WTC11 (cell line): ENCODE data around the gene C9orf40. TPM values are rescaled to one million over a fixed set of nuclear protein-coding genes. Genes with fewer than 3 reads are reported as not detected.

Experiments used
- ATAC-seq: fragments of 200-7000 bp; cut with Tn5 transposase; 2 replicates; pipeline ENCODE4 v1.10.0; 2021; ENCODE audit warnings: mild to moderate bottlenecking, moderate library complexity
- CTCF ChIA-PET: fragments of 300-600 bp; sonication (Branson Sonifier 250); formaldehyde crosslinking; loops from one replicate; lab custom pipeline; 2021; ENCODE audit warnings: antibody characterized with exemption; lab: Charles Lee
- POLR2A ChIA-PET: fragments of 350-600 bp; sonication (Branson Sonifier 250); formaldehyde crosslinking; loops from one replicate; lab custom pipeline; 2021; ENCODE audit warnings: antibody characterized with exemption; lab: Charles Lee
- DNase-seq: peaks from one replicate; pipeline ENCODE4 v3.0.0; 2021; ENCODE audit warnings: low spot score
- H3K27ac Mint-ChIP-seq: 2 replicates; pipeline ENCODE4 v1.8.0; 2021; ENCODE audit warnings: mixed read lengths
- H3K27me3 Mint-ChIP-seq: 2 replicates; pipeline ENCODE4 v1.8.0; 2021; ENCODE audit warnings: low read depth, mild to moderate bottlenecking, moderate library complexity, mixed read lengths
- H3K36me3 Mint-ChIP-seq: 2 replicates; pipeline ENCODE4 v1.8.0; 2021; ENCODE audit warnings: mixed read lengths
- H3K4me1 Mint-ChIP-seq: 2 replicates; pipeline ENCODE4 v1.8.0; 2022; ENCODE audit warnings: mixed read lengths
- H3K4me3 Mint-ChIP-seq: 2 replicates; pipeline ENCODE4 v1.8.0; 2021; ENCODE audit warnings: mild to moderate bottlenecking, moderate library complexity, mixed read lengths
- H3K9me3 Mint-ChIP-seq: 2 replicates; pipeline ENCODE4 v1.8.0; 2021; ENCODE audit warnings: mixed read lengths
- CTCF ChIP-seq: fragments of 200-600 bp; IDR thresholded peaks from 2 replicates; pipeline ENCODE4 v1.8.0; 2022; ENCODE audit warnings: antibody characterized with exemption
- ESRRA ChIP-seq: sonication (generic); formaldehyde crosslinking; IDR thresholded peaks from 2 replicates; pipeline ENCODE4 v1.8.1; 2022; ENCODE audit warnings: mild to moderate bottlenecking, missing genetic modification reagents, borderline replicate concordance
- FOXJ3 ChIP-seq: sonication (generic); formaldehyde crosslinking; IDR thresholded peaks from 2 replicates; pipeline ENCODE4 v1.9.0; 2021; ENCODE audit warnings: missing genetic modification reagents, mild to moderate bottlenecking, borderline replicate concordance
- JUN ChIP-seq: sonication (generic); formaldehyde crosslinking; IDR thresholded peaks from 2 replicates; pipeline ENCODE4 v1.8.0; 2023; ENCODE audit warnings: mild to moderate bottlenecking, missing genetic modification reagents
- MXD4 ChIP-seq: fragments of 250-450 bp; sonication (Bioruptor Pico); IDR thresholded peaks from 2 replicates; pipeline ENCODE4 v1.8.0; 2021; ENCODE audit warnings: mild to moderate bottlenecking, moderate library complexity, borderline replicate concordance
- NFATC4 ChIP-seq: fragments of 250-450 bp; sonication (Bioruptor Pico); IDR thresholded peaks from 2 replicates; pipeline ENCODE4 v1.9.0; 2021; ENCODE audit warnings: mild to moderate bottlenecking
- NR3C1 ChIP-seq: sonication (generic); formaldehyde crosslinking; conservative IDR thresholded peaks from 2 replicates; pipeline ENCODE4 v1.8.1; 2023; ENCODE audit warnings: low read depth, mild to moderate bottlenecking, missing genetic modification reagents
- OVOL2 ChIP-seq: fragments of 250-450 bp; sonication (Bioruptor Pico); IDR thresholded peaks from 2 replicates; pipeline ENCODE4 v1.9.0; 2021; ENCODE audit warnings: mild to moderate bottlenecking, borderline replicate concordance
- PRRX2 ChIP-seq: fragments of 250-450 bp; sonication (Bioruptor Pico); IDR thresholded peaks from 2 replicates; pipeline ENCODE4 v1.8.0; 2021; ENCODE audit warnings: mild to moderate bottlenecking
- RELA ChIP-seq: sonication (generic); formaldehyde crosslinking; IDR thresholded peaks from 2 replicates; pipeline ENCODE4 v1.8.1; 2022; ENCODE audit warnings: missing genetic modification reagents, mild to moderate bottlenecking, borderline replicate concordance
- ZNF281 ChIP-seq: sonication (generic); formaldehyde crosslinking; IDR thresholded peaks from 2 replicates; pipeline ENCODE4 v1.8.0; 2023; ENCODE audit warnings: mild to moderate bottlenecking, missing genetic modification reagents
- total RNA-seq: library from RNA; stranded (reverse); gene quantifications from 3 replicates; pipeline ENCODE4 v1.2.3, GENCODE V29; 2021
- TF ChIP-seq, protein P1 (sequence below): fragments of 250-450 bp; sonication (Bioruptor Pico); IDR thresholded peaks from 2 replicates; pipeline ENCODE4 v1.9.0; 2021; ENCODE audit warnings: mild to moderate bottlenecking
- TF ChIP-seq, protein P2 (sequence below): fragments of 250-450 bp; sonication (Bioruptor Pico); IDR thresholded peaks from 2 replicates; pipeline ENCODE4 v1.8.0; 2021; ENCODE audit warnings: mild to moderate bottlenecking
- TF ChIP-seq, protein P3 (sequence below): sonication (generic); formaldehyde crosslinking; IDR thresholded peaks from 2 replicates; pipeline ENCODE4 v1.8.1; 2023; ENCODE audit warnings: mild to moderate bottlenecking, moderate library complexity, missing genetic modification reagents
- TF ChIP-seq, protein P4 (sequence below): sonication (generic); formaldehyde crosslinking; conservative IDR thresholded peaks from 2 replicates; pipeline ENCODE4 v1.8.1; 2023; ENCODE audit warnings: mild to moderate bottlenecking, low read depth, missing genetic modification reagents, moderate library complexity

The C9orf40 gene
- total RNA-seq, 1 experiment from 2014 or later, result 10.3 TPM

DNA sequence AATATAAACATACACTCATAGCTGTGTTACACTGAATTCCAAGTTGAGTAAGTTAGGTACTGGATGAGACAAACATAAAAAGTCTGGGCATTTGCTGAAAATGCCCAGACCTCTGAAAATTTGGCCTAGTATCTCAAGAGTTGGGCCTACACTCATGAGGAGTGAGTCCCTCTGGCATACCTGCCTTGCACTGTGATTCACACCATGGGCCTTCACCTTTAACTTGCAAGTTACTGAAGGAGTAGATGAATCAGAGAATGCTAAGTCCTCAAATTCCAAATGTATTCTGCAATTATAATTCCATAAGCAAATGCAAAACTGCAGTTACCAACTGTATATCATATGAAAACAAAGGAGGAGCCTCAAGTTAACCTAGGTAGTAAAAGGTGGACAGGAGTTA lies 32.3 kb upstream of the C9orf40 start (continued):
- no peak for TF ChIP-seq CTCF
- TF ChIP-seq, protein P1, sequence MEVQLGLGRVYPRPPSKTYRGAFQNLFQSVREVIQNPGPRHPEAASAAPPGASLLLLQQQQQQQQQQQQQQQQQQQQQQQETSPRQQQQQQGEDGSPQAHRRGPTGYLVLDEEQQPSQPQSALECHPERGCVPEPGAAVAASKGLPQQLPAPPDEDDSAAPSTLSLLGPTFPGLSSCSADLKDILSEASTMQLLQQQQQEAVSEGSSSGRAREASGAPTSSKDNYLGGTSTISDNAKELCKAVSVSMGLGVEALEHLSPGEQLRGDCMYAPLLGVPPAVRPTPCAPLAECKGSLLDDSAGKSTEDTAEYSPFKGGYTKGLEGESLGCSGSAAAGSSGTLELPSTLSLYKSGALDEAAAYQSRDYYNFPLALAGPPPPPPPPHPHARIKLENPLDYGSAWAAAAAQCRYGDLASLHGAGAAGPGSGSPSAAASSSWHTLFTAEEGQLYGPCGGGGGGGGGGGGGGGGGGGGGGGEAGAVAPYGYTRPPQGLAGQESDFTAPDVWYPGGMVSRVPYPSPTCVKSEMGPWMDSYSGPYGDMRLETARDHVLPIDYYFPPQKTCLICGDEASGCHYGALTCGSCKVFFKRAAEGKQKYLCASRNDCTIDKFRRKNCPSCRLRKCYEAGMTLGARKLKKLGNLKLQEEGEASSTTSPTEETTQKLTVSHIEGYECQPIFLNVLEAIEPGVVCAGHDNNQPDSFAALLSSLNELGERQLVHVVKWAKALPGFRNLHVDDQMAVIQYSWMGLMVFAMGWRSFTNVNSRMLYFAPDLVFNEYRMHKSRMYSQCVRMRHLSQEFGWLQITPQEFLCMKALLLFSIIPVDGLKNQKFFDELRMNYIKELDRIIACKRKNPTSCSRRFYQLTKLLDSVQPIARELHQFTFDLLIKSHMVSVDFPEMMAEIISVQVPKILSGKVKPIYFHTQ (CRISPR knock-in tag), result no peak
- no peak for TF ChIP-seq OVOL2 (CRISPR knock-in tag)

GRCh38 chr9:74983709-74984108 lies 31.0 kb upstream of the C9orf40 start:
- H3K9me3 Mint-ChIP-seq, result no peaks in the 10 kb centered on the region
- ATAC-seq, result no peak
- POLR2A ChIA-PET, result no interaction called here
- DNase-seq, result no peak
- TF ChIP-seq, protein P2, sequence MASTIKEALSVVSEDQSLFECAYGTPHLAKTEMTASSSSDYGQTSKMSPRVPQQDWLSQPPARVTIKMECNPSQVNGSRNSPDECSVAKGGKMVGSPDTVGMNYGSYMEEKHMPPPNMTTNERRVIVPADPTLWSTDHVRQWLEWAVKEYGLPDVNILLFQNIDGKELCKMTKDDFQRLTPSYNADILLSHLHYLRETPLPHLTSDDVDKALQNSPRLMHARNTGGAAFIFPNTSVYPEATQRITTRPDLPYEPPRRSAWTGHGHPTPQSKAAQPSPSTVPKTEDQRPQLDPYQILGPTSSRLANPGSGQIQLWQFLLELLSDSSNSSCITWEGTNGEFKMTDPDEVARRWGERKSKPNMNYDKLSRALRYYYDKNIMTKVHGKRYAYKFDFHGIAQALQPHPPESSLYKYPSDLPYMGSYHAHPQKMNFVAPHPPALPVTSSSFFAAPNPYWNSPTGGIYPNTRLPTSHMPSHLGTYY (CRISPR knock-in tag), result no peak
- TF ChIP-seq FOXJ3 (CRISPR knock-in tag), result no peak
- no peak for TF ChIP-seq JUN (CRISPR knock-in tag)
- TF ChIP-seq MXD4 (CRISPR knock-in tag), result no peak
- TF ChIP-seq PRRX2 (CRISPR knock-in tag), result no peak
- TF ChIP-seq, protein P3, sequence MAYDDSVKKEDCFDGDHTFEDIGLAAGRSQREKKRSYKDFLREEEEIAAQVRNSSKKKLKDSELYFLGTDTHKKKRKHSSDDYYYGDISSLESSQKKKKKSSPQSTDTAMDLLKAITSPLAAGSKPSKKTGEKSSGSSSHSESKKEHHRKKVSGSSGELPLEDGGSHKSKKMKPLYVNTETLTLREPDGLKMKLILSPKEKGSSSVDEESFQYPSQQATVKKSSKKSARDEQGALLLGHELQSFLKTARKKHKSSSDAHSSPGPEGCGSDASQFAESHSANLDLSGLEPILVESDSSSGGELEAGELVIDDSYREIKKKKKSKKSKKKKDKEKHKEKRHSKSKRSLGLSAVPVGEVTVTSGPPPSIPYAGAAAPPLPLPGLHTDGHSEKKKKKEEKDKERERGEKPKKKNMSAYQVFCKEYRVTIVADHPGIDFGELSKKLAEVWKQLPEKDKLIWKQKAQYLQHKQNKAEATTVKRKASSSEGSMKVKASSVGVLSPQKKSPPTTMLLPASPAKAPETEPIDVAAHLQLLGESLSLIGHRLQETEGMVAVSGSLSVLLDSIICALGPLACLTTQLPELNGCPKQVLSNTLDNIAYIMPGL, result no peak
- TF ChIP-seq ZNF281 (CRISPR knock-in tag), result no peak
- TF ChIP-seq RELA (CRISPR knock-in tag), result no peak
- no peak for TF ChIP-seq NFATC4 (CRISPR knock-in tag)
- no peak for TF ChIP-seq ESRRA
- TF ChIP-seq, protein P4, sequence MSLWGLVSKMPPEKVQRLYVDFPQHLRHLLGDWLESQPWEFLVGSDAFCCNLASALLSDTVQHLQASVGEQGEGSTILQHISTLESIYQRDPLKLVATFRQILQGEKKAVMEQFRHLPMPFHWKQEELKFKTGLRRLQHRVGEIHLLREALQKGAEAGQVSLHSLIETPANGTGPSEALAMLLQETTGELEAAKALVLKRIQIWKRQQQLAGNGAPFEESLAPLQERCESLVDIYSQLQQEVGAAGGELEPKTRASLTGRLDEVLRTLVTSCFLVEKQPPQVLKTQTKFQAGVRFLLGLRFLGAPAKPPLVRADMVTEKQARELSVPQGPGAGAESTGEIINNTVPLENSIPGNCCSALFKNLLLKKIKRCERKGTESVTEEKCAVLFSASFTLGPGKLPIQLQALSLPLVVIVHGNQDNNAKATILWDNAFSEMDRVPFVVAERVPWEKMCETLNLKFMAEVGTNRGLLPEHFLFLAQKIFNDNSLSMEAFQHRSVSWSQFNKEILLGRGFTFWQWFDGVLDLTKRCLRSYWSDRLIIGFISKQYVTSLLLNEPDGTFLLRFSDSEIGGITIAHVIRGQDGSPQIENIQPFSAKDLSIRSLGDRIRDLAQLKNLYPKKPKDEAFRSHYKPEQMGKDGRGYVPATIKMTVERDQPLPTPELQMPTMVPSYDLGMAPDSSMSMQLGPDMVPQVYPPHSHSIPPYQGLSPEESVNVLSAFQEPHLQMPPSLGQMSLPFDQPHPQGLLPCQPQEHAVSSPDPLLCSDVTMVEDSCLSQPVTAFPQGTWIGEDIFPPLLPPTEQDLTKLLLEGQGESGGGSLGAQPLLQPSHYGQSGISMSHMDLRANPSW (CRISPR knock-in tag), result no peak
- no peak for TF ChIP-seq NR3C1 (CRISPR knock-in tag)
- TF ChIP-seq, all 79 proteins: peak for 0
- Mint-ChIP-seq H3K4me1 (no peaks in the 10 kb centered on the region), H3K27me3 (no peaks in the 10 kb centered on the region), H3K27ac (no peak overlapping the region), H3K36me3 (peaks cover 30% of the 10 kb centered on the region), H3K4me3 (no peak overlapping the region)
- CTCF ChIA-PET, result no interaction called here
